HepG2 (cell line): Measurements from ENCODE around the gene TOR2A. TPM values are rescaled to one million over a fixed set of nuclear protein-coding genes. Genes with fewer than 3 reads are reported as not detected.

Experiments used
- ATAC-seq: fragments of 200-7000 bp; cut with Tn5 transposase; 3 replicates; pipeline ENCODE4 v1.9.1; 2020; ENCODE audit warnings: mild to moderate bottlenecking, moderate library complexity
- BruUV-seq: library from RNA; stranded (reverse); fragments of 400-500 nt; replicated peaks from 2 replicates; lab custom pipeline; 2021; lab: Mats Ljungman, UMichigan
- CTCF ChIA-PET: fragments of 300-600 bp; formaldehyde crosslinking; extraction: SDS; loops from one replicate; lab custom pipeline; 2021; ENCODE audit warnings: low total read pairs, inconsistent platforms, low intra/inter-chr PET ratio; lab: Yijun Ruan, JAX
- POLR2A ChIA-PET: fragments of 350-600 bp; sonication (Branson Sonifier 250); formaldehyde crosslinking; loops from one replicate; lab custom pipeline; 2020; ENCODE audit warnings: antibody characterized with exemption, inconsistent platforms; lab: Yijun Ruan, JAX
- DNase-seq: peaks from one replicate; pipeline ENCODE4 v3.0.0-alpha.2; 2015; ENCODE audit warnings: low spot score
- FAIRE-seq: peaks from 3 replicates; lab custom pipeline; 2011; peaks lifted over from hg19 to GRCh38; lab: Jason Lieb, UNC
- H2AFZ ChIP-seq: one replicate; pipeline ENCODE4 v1.6.1; 2011; ENCODE audit warnings: low read length, inconsistent platforms
- H3K27ac ChIP-seq: fragments of 300-600 bp; 3 replicates; pipeline ENCODE4 v1.8.0; 2011; ENCODE audit warnings: mixed run types, mild to moderate bottlenecking, mixed read lengths, low read length, inconsistent platforms; ENCODE audit not compliant: insufficient read depth; ENCODE audit errors: extremely low read length
- H3K27me3 ChIP-seq, 2 experiments: fragments of 200-600 bp in 1 of 2; 2 replicates in 1 of 2; 3 replicates in 1 of 2; pipeline versions ENCODE4 v1.6.0 to v1.8.0; 2011; ENCODE audit warnings: low read length in 2 of 2, mild to moderate bottlenecking in 2 of 2, moderate library complexity in 2 of 2, inconsistent platforms in 1 of 2; ENCODE audit not compliant: insufficient read depth in 2 of 2, control insufficient read depth in 1 of 2
- H3K36me3 ChIP-seq, 2 experiments: fragments of 200-600 bp in 1 of 2; replicated peaks in 1 of 2; 2 replicates in 1 of 2; 3 replicates in 1 of 2; pipeline versions ENCODE4 v1.5.1 to v1.8.0; 2011; ENCODE audit warnings: low read length in 2 of 2, inconsistent platforms in 1 of 2; ENCODE audit not compliant: insufficient read depth in 2 of 2, control insufficient read depth in 1 of 2
- H3K4me1 ChIP-seq: 2 replicates; pipeline ENCODE4 v1.5.1; 2012; ENCODE audit warnings: low read length, inconsistent platforms; ENCODE audit not compliant: insufficient read depth
- H3K4me2 ChIP-seq: 2 replicates; pipeline ENCODE4 v1.6.0; 2011; ENCODE audit warnings: low read depth, low read length, inconsistent platforms
- H3K4me3 ChIP-seq, 3 experiments: fragments of 200-600 bp in 1 of 3; sonication (generic), shearing (Covaris generic) in 1 of 3; replicated peaks in 1 of 3; 2 replicates each; pipeline ENCODE4 v1.5.1; 2011 to 2016; ENCODE audit warnings: low read length in 3 of 3, inconsistent platforms in 2 of 3, low read depth in 2 of 3, mild to moderate bottlenecking in 2 of 3, control low read depth in 1 of 3, mixed read lengths in 1 of 3; ENCODE audit not compliant: insufficient read depth in 1 of 3
- H3K79me2 ChIP-seq: one replicate; pipeline ENCODE4 v1.6.1; 2011; ENCODE audit warnings: low read length, inconsistent platforms; ENCODE audit not compliant: insufficient read depth
- H3K9ac ChIP-seq: 2 replicates; pipeline ENCODE4 v1.6.0; 2011; ENCODE audit warnings: mild to moderate bottlenecking, low read depth, low read length, inconsistent platforms; ENCODE audit not compliant: insufficient read depth
- H3K9me3 ChIP-seq: 2 replicates; pipeline ENCODE4 v1.5.1; 2012; ENCODE audit warnings: mild to moderate bottlenecking, low read length
- H4K20me1 ChIP-seq: 2 replicates; pipeline ENCODE4 v1.6.0; 2011; ENCODE audit warnings: inconsistent platforms, mild to moderate bottlenecking, low read length, moderate library complexity; ENCODE audit not compliant: insufficient read depth
- HIVEP1 ChIP-seq: sonication (generic); formaldehyde crosslinking; IDR thresholded peaks from 2 replicates; pipeline ENCODE4 v1.4.0; 2020; ENCODE audit warnings: mild to moderate bottlenecking, missing genetic modification reagents
- JUN ChIP-seq: sonication (generic); formaldehyde crosslinking; IDR thresholded peaks from 2 replicates; pipeline ENCODE4 v1.4.0; 2020; ENCODE audit warnings: mild to moderate bottlenecking, missing genetic modification reagents
- NFYB ChIP-seq: sonication (generic); formaldehyde crosslinking; IDR thresholded peaks from 2 replicates; pipeline ENCODE4 v1.4.0; 2020; ENCODE audit warnings: missing genetic modification reagents
- PCBP1 ChIP-seq: fragments of 200-400 bp; formaldehyde crosslinking; IDR thresholded peaks from 2 replicates; pipeline ENCODE4 v1.6.1; 2017; ENCODE audit warnings: mild to moderate bottlenecking, low read depth, low read length, borderline replicate concordance
- ZNF777 ChIP-seq: sonication (generic); formaldehyde crosslinking; IDR thresholded peaks from 2 replicates; pipeline ENCODE4 v1.4.0; 2020; ENCODE audit warnings: missing genetic modification reagents
- WGBS: methylation state at CpG from one replicate; pipeline ENCODE4 v1.1.6; 2017; ENCODE audit warnings: low lambda C conversion rate; 5-methylcytosine and 5-hydroxymethylcytosine counted together
- in situ Hi-C: cut with HindIII; loops from 2 replicates; pipeline ENCODE4 v1.10.0; 2017; ENCODE audit warnings: low pct_unique_long_range_greater_than_20kb; ENCODE audit not compliant: extremely low pct_ligation_motif_present
- intact Hi-C: fragments of 100-400 bp; cut with micrococcal nuclease; formaldehyde crosslinking; loops from one replicate; pipeline ENCODE4 v1.10.0; 2022; ENCODE audit not compliant: unreplicated experiment
- polyA plus RNA-seq, 8 experiments: library from polyadenylated mRNA; depleted of rRNA in 3 of 8; stranded (reverse) in 7 of 8; unstranded in 1 of 8; fragments of >200 nt; fragmentation: Illumina TruSeq in 4 of 8; extraction: Trizol in 4 of 8; gene quantifications; 2 replicates each; pipeline versions ENCODE4 v1.2.1 to v1.2.3, GENCODE V29; 2011 to 2016; ENCODE audit warnings: low read depth in 4 of 8, missing spikeins in 1 of 8, mixed read lengths in 1 of 8; ENCODE audit not compliant: insufficient read depth in 1 of 8
- total RNA-seq, 5 experiments: library from RNA; depleted of rRNA; stranded (reverse); fragments of >200 nt; fragmentation: Illumina TruSeq; extraction: Trizol; gene quantifications; 2 replicates each; pipeline ENCODE4 v1.2.3, GENCODE V29; 2016; ENCODE audit warnings: low read depth in 1 of 5
- TF ChIP-seq, protein P1 (sequence below): sonication (generic); formaldehyde crosslinking; IDR thresholded peaks from 2 replicates; pipeline ENCODE4 v1.5.0; 2020; ENCODE audit warnings: missing genetic modification reagents

The TOR2A gene
- total and polyA plus RNA-seq, 2 of the 13 experiments (the other 11 are each of a cell fraction or from before 2014, with no cell fraction given) = 3.5 to 7.2 TPM

DNA sequence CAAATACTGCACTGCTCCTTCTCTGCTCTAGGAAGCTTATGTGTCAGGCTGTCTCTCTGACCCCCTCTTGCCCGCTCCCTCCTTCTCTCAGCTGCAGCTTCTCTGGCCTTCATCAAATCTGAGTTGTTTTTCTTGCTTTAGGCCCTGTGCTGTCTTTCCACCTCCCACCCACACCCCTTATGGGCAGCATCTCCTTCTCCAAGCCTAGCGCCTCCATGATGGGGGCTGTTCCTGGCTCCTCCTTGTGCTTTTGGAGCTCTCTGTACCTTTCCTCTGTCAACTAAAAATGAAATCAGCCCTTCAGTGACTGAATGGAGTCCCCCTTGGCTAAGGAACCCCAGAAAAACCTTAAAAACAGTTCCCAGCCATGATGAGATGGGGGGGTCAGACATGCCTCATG is 35.0 kb downstream of the TOR2A start:
- no peak overlapping the region for H3K27ac ChIP-seq
- DNase-seq (no peak), FAIRE-seq (no peak), ATAC-seq (no peak)
- H2AFZ ChIP-seq = no peak overlapping the region
- H3K9me3 ChIP-seq = no peaks in the 10 kb centered on the region
- no peak overlapping the region for H3K4me3 ChIP-seq
- 95% methylated on average over 2 of the region's 2 CpGs for WGBS
- POLR2A ChIA-PET = no interaction called here
- H4K20me1 ChIP-seq = no peaks in the 10 kb centered on the region
- CTCF ChIA-PET = no interaction called here
- no peaks in the 10 kb centered on the region for H3K79me2 ChIP-seq
- peaks cover 11% of the 10 kb centered on the region; the same call in 1 of the 2 replicates for H3K4me1 ChIP-seq
- H3K9ac ChIP-seq = no peak overlapping the region
- in situ Hi-C loops = no loop called here
- no TSS peak for BruUV-seq
- H3K36me3 ChIP-seq = no peaks in the 10 kb centered on the region
- no peak overlapping the region for H3K4me2 ChIP-seq
- peaks cover under 1 to 7% of the 10 kb centered on the region in 2 experiments; a peak in 2 of 5 replicates for H3K27me3 ChIP-seq
- intact Hi-C loops = no loop called here
- no peak for TF ChIP-seq HIVEP1 (CRISPR knock-in tag)

DNA sequence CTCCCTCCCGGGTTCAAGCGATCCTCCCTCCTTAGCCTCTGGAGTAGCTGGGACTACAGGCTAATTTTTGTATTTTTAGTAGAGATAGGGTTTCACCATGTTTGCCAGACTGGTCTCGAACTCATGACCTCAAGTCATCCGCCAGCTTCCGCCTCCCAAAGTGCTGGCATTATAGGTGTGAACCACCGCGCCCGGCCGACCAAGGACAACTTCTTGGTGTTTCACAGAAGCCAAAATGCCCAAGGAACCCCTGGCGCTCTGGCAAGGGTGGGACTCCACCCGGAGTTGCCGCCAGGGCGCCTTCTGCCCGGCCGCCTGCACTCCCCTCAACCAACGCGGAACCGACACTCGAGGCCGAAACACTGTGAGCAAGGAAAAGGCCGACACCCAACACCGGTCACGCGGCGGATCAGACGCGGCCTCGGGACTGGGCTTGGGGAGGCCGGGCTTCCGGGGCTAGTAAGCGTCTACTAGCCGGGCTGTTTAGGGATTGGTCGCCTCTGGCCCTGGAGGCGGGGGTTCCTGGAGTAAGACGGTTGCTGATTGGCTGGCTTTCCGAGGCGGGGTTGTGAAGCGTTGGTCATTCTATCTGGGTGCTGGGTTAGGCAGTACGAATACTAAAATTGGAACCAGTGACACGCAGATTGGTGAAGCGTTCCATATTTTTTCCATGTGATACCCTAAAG is 36.0 kb downstream of the TOR2A start:
- Histone ChIP-seq H4K20me1 (no peaks in the 10 kb centered on the region), H3K4me2 (no peak overlapping the region), H3K4me3 (no peak overlapping the region), H3K9me3 (no peaks in the 10 kb centered on the region)
- CTCF ChIA-PET = no interaction called here
- POLR2A ChIA-PET = no interaction called here
- no peak for DNase-seq
- in situ Hi-C loops = no loop called here
- no peak for TF ChIP-seq PCBP1
- TF ChIP-seq NFYB (CRISPR knock-in tag) = 0 out of 2 replicates have a peak, but pooled peaks have one; percentile 18
- no peak for TF ChIP-seq ZNF777
- TF ChIP-seq JUN (CRISPR knock-in tag) = no peak
- TF ChIP-seq, protein P1, sequence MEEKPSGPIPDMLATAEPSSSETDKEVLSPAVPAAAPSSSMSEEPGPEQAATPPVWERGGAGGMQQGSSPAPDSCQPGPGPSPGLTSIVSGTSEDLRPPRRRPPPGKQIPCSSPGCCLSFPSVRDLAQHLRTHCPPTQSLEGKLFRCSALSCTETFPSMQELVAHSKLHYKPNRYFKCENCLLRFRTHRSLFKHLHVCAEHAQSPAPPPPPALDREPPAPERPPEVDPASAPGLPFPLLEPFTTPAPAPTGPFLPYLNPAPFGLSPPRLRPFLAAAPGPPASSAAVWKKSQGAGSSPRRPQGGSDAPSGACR (CRISPR knock-in tag) = no peak
- TF ChIP-seq, all 625 proteins: peak for 1
- Histone ChIP-seq H3K79me2 (no peaks in the 10 kb centered on the region), H2AFZ (no peak overlapping the region), H3K4me1 (peaks cover 10% of the 10 kb centered on the region; the same call in 1 of the 2 replicates), H3K27ac (no peak overlapping the region), H3K36me3 (no peaks in the 10 kb centered on the region), H3K27me3 (peaks cover 0 to 4% of the 10 kb centered on the region in 2 experiments; a peak in 1 of 5 replicates), H3K9ac (no peak overlapping the region)
- intact Hi-C loops = no loop called here
- BruUV-seq = no TSS peak
- 86% methylated on average over 40 of the region's 41 CpGs for WGBS
- ATAC-seq (peak; percentile 41; the same call in 2 of the 3 replicates), FAIRE-seq (no peak)
